Keratinocyte (primary cell): Measurements from ENCODE around the gene ARHGAP45. TPM values are rescaled to one million over a fixed set of nuclear protein-coding genes. Genes with fewer than 3 reads are reported as not detected.

ENCODE experiments used
- DNase-seq: peaks from one replicate; pipeline ENCODE4 v3.0.0-alpha.2; 2011; ENCODE audit warnings: low read depth, missing footprints, low spot score
- FAIRE-seq: peaks from 2 replicates; lab custom pipeline; 2011; peaks lifted over from hg19 to GRCh38; lab: Jason Lieb, UNC
- H2AFZ ChIP-seq: 2 replicates; pipeline ENCODE4 v1.6.0; 2012; ENCODE audit warnings: low read length, control low read depth, inconsistent platforms; ENCODE audit not compliant: control insufficient read depth
- H3K27ac ChIP-seq: 2 replicates; pipeline ENCODE4 v1.5.1; 2011; ENCODE audit warnings: low read length; ENCODE audit not compliant: control insufficient read depth, insufficient read depth
- H3K27me3 ChIP-seq: 3 replicates; pipeline ENCODE4 v1.6.0; 2011; ENCODE audit warnings: low read length; ENCODE audit not compliant: control insufficient read depth, insufficient read depth; ENCODE audit errors: extremely low read depth
- H3K36me3 ChIP-seq, 2 experiments: 2 replicates in 1 of 2; 3 replicates in 1 of 2; pipeline ENCODE4 v1.5.1; 2011; ENCODE audit warnings: low read length in 2 of 2, mild to moderate bottlenecking in 1 of 2; ENCODE audit not compliant: control insufficient read depth in 2 of 2, insufficient read depth in 2 of 2; ENCODE audit errors: extremely low read depth in 1 of 2
- H3K4me1 ChIP-seq: 3 replicates; pipeline ENCODE4 v1.5.1; 2011; ENCODE audit warnings: low read length; ENCODE audit not compliant: control insufficient read depth, insufficient read depth; ENCODE audit errors: extremely low read depth
- H3K4me2 ChIP-seq: 3 replicates; pipeline ENCODE4 v1.6.0; 2011; ENCODE audit warnings: low read depth, low read length; ENCODE audit not compliant: control insufficient read depth, insufficient read depth; ENCODE audit errors: extremely low read depth
- H3K4me3 ChIP-seq, 3 experiments: fragments of 200-600 bp in 1 of 3; sonication (generic) in 1 of 3; 2 replicates in 2 of 3; 3 replicates in 1 of 3; pipeline ENCODE4 v1.5.1; 2011 to 2016; ENCODE audit warnings: low read length in 3 of 3, mild to moderate bottlenecking in 3 of 3, control low read depth in 2 of 3, inconsistent platforms in 1 of 3, low read depth in 1 of 3, mixed read lengths in 1 of 3, mixed run types in 1 of 3, moderate library complexity in 1 of 3; ENCODE audit not compliant: control insufficient read depth in 2 of 3, insufficient read depth in 2 of 3; ENCODE audit errors: extremely low read depth in 1 of 3
- H3K79me2 ChIP-seq: 2 replicates; pipeline ENCODE4 v1.6.0; 2012; ENCODE audit warnings: low read length; ENCODE audit not compliant: control insufficient read depth, insufficient read depth
- H3K9ac ChIP-seq: 3 replicates; pipeline ENCODE4 v1.6.0; 2011; ENCODE audit warnings: low read length; ENCODE audit not compliant: control insufficient read depth, insufficient read depth; ENCODE audit errors: extremely low read depth
- H3K9me1 ChIP-seq: 3 replicates; pipeline ENCODE4 v1.6.0; 2011; ENCODE audit warnings: low read length; ENCODE audit not compliant: control insufficient read depth, insufficient read depth; ENCODE audit errors: extremely low read depth
- H3K9me3 ChIP-seq: 2 replicates; pipeline ENCODE4 v1.5.1; 2012; ENCODE audit warnings: low read depth, low read length; ENCODE audit not compliant: control insufficient read depth
- H4K20me1 ChIP-seq: 3 replicates; pipeline ENCODE4 v1.6.0; 2011; ENCODE audit warnings: low read length; ENCODE audit not compliant: control insufficient read depth, insufficient read depth; ENCODE audit errors: extremely low read depth
- CTCF ChIP-seq, 3 experiments: IDR thresholded peaks in 1 of 3; conservative IDR thresholded peaks in 1 of 3; optimal IDR thresholded peaks in 1 of 3; 2 replicates in 2 of 3; 3 replicates in 1 of 3; pipeline versions ENCODE3 to v1.5.1; 2011; ENCODE audit warnings: low read length in 3 of 3, mild to moderate bottlenecking in 3 of 3, moderate library complexity in 2 of 3, control low read depth in 1 of 3, inconsistent platforms in 1 of 3; ENCODE audit not compliant: insufficient read depth in 2 of 3; ENCODE audit errors: extremely low read depth in 1 of 3
- EZH2 ChIP-seq: IDR thresholded peaks from one replicate; pipeline ENCODE4 v1.6.1; 2012; ENCODE audit warnings: inconsistent platforms, mild to moderate bottlenecking, low read length, moderate library complexity
- dilution Hi-C: fragments of 300-500 bp; cut with MboI; formaldehyde crosslinking; loops from one replicate; pipeline ENCODE4 v1.7.0; 2020; ENCODE audit warnings: low sequenced_read_pairs; ENCODE audit not compliant: extremely low pct_ligation_motif_present
- polyA plus RNA-seq, 5 experiments: library from polyadenylated mRNA; depleted of rRNA in 3 of 5; stranded (reverse) in 3 of 5; stranded (forward) in 1 of 5; unstranded in 1 of 5; fragments of >200 nt; gene quantifications; 1 replicate in 1 of 5; 2 replicates in 3 of 5; 3 replicates in 1 of 5; pipeline versions ENCODE4 v1.2.1 to v1.2.3, GENCODE V29; 2011 to 2012; ENCODE audit warnings: missing spikeins in 2 of 5, low read depth in 1 of 5, low replicate concordance in 1 of 5

Gene ARHGAP45
- polyA plus RNA-seq, 1 donor (not counting 4 experiments of a cell fraction or from before 2014, with no cell fraction given) = 0.56 TPM

- Histone ChIP-seq H3K9me3 (no peaks in the 10 kb centered on the region), H4K20me1 (no peaks in the 10 kb centered on the region), H3K79me2 (no peaks in the 10 kb centered on the region), H3K9ac (no peak overlapping the region), H3K4me2 (no peak overlapping the region), H3K36me3 (no peaks in the 10 kb centered on the region), H3K4me1 (peaks cover 24% of the 10 kb centered on the region), H3K9me1 (no peaks in the 10 kb centered on the region), H3K27me3 (peaks cover 20% of the 10 kb centered on the region), H3K27ac (no peak overlapping the region), H3K4me3 (no peak overlapping the region), H2AFZ (no peak overlapping the region)
- FAIRE-seq (no peak), DNase-seq (no peak)
- TF ChIP-seq CTCF (optimal IDR thresholded peaks at IDR 0.05 in 1 of 3, IDR thresholded peaks at IDR 0.05 in 1 of 3, conservative IDR thresholded peaks at IDR 0.05 in 1 of 3; ENCODE audit: extremely low read depth in 1 of 3, insufficient read depth in 2 of 3, low read length in 3 of 3) = no peak
- TF ChIP-seq EZH2 = no peak
- dilution Hi-C loops = no loop called here
Measured at GRCh38 chr19:1069009-1069779, 2.2 kb downstream of the ARHGAP45 start.

GRCh38 chr19:1070576-1070930 is 3.6 kb downstream of the ARHGAP45 start:
- Histone ChIP-seq H3K27ac (no peak overlapping the region), H4K20me1 (no peaks in the 10 kb centered on the region), H3K4me3 (no peak overlapping the region), H3K27me3 (peaks cover 20% of the 10 kb centered on the region), H3K79me2 (no peaks in the 10 kb centered on the region), H3K9ac (no peak overlapping the region), H2AFZ (no peak overlapping the region), H3K36me3 (no peaks in the 10 kb centered on the region), H3K9me1 (no peaks in the 10 kb centered on the region), H3K4me2 (peak overlapping the region; percentile 16), H3K4me1 (peaks cover 21% of the 10 kb centered on the region), H3K9me3 (no peaks in the 10 kb centered on the region)
- TF ChIP-seq EZH2 = no peak
- peak in 1 of 3 experiments; percentile 25 for TF ChIP-seq CTCF (optimal IDR thresholded peaks at IDR 0.05 in 1 of 3, IDR thresholded peaks at IDR 0.05 in 1 of 3, conservative IDR thresholded peaks at IDR 0.05 in 1 of 3; ENCODE audit: extremely low read depth in 1 of 3, insufficient read depth in 2 of 3, low read length in 3 of 3)
- DNase-seq (no peak), FAIRE-seq (no peak)
- dilution Hi-C loops = no loop called here
